CD4-positive, alpha-beta memory T cell (primary cell): ENCODE data around the gene GPR183. TPM values are rescaled to one million over a fixed set of nuclear protein-coding genes. Genes with fewer than 3 reads are reported as not detected.

Experiments used
- CTCF ChIA-PET: fragments of 350-600 bp; sonication (Branson Sonifier 250); formaldehyde crosslinking; loops from one replicate; lab custom pipeline; 2021; ENCODE audit warnings: inconsistent platforms; ENCODE audit not compliant: partially characterized antibody; lab: Charles Lee
- POLR2A ChIA-PET: fragments of 350-600 bp; sonication (Branson Sonifier 250); formaldehyde crosslinking; loops from one replicate; lab custom pipeline; 2021; ENCODE audit not compliant: partially characterized antibody; lab: Charles Lee
- DNase-seq, 5 donors: peaks; one replicate each; pipeline versions ENCODE4 v3.0.0 to v3.0.0-alpha.2; 2020 to 2022; ENCODE audit warnings: mixed read lengths in 1 of 5
- H3K27ac ChIP-seq: one replicate; pipeline ENCODE4 v1.7.0; 2013; ENCODE audit warnings: low read depth, low read length
- H3K27me3 ChIP-seq: 2 replicates; pipeline ENCODE4 v1.7.0; 2013; ENCODE audit warnings: mild to moderate bottlenecking, low read length, moderate library complexity; ENCODE audit not compliant: insufficient read depth
- H3K36me3 ChIP-seq: 2 replicates; pipeline ENCODE4 v1.7.0; 2013; ENCODE audit warnings: mild to moderate bottlenecking, low read length, moderate library complexity; ENCODE audit not compliant: insufficient read depth
- H3K4me1 ChIP-seq: 2 replicates; pipeline ENCODE4 v1.7.0; 2013; ENCODE audit warnings: mild to moderate bottlenecking, low read length, moderate library complexity; ENCODE audit not compliant: insufficient read depth
- H3K4me3 ChIP-seq, 2 donors: one replicate each; pipeline ENCODE4 v1.7.0; 2013; ENCODE audit warnings: low read length in 2 of 2, mild to moderate bottlenecking in 1 of 2
- H3K9me3 ChIP-seq, 2 donors: one replicate each; pipeline ENCODE4 v1.7.0; 2013; ENCODE audit warnings: low read length in 2 of 2, control low read depth in 1 of 2; ENCODE audit not compliant: control insufficient read depth in 1 of 2
- H3K27ac Mint-ChIP-seq, 7 donors: one replicate each; pipeline ENCODE4 v1.8.0; 2020 to 2021; ENCODE audit warnings: mixed read lengths in 7 of 7, mild to moderate bottlenecking in 6 of 7, inconsistent platforms in 3 of 7, moderate library complexity in 3 of 7
- H3K27me3 Mint-ChIP-seq, 2 donors: one replicate each; pipeline ENCODE4 v1.8.0; 2020 to 2021; ENCODE audit warnings: mixed read lengths in 2 of 2
- H3K36me3 Mint-ChIP-seq, 2 donors: one replicate each; pipeline ENCODE4 v1.8.0; 2020 to 2021; ENCODE audit warnings: mixed read lengths in 2 of 2, inconsistent platforms in 1 of 2, mild to moderate bottlenecking in 1 of 2
- H3K4me1 Mint-ChIP-seq, 4 donors: one replicate each; pipeline ENCODE4 v1.8.0; 2020 to 2021; ENCODE audit warnings: mixed read lengths in 4 of 4, mild to moderate bottlenecking in 1 of 4
- H3K4me3 Mint-ChIP-seq, 8 donors: one replicate each; pipeline ENCODE4 v1.8.0; 2020 to 2021; ENCODE audit warnings: mixed read lengths in 8 of 8, mild to moderate bottlenecking in 7 of 8, moderate library complexity in 6 of 8, inconsistent platforms in 3 of 8
- H3K9me3 Mint-ChIP-seq, 8 donors: one replicate each; pipeline ENCODE4 v1.8.0; 2020 to 2021; ENCODE audit warnings: mixed read lengths in 8 of 8, mild to moderate bottlenecking in 5 of 8, inconsistent platforms in 3 of 8, moderate library complexity in 1 of 8
- intact Hi-C: fragments of 100-400 bp; cut with micrococcal nuclease; formaldehyde crosslinking; loops from one replicate; pipeline ENCODE4 v1.15.1; 2023
- polyA plus RNA-seq, 2 donors: library from polyadenylated mRNA; unstranded; fragments of 300-500 nt; fragmentation: Illumina TruSeq; gene quantifications; one replicate each; pipeline ENCODE4 v1.2.3, GENCODE V29; 2021
- total RNA-seq, 2 experiments: library from RNA; stranded (reverse); gene quantifications; one replicate each; pipeline ENCODE4 v1.2.3, GENCODE V29; 2021

The GPR183 gene
- total and polyA plus RNA-seq, 4 experiments from 2014 or later: 203 to 954 (median 383) TPM

DNA sequence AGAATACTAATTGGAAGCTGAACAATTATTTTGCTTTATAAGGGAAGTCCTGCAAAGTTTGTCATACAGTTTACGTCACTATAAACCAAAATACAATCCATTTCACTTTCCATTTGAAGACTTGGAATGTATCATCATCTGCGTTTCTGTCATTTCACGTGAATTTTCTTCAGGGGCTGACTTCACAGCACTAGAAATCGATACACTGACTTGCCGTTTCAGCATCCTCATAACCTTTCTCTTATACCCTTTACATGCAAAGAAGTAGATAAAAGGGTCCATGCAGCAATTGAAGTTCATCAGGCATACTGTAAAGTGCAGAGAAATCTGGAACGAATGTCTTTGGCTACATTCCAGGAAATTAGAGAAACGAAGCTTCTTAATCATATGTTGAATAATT, 12.2 kb downstream of the GPR183 start:
- POLR2A ChIA-PET: interaction anchor here (0.7 to 19.6 kb wide), 12 partner anchors 10 to 361 kb away, joined by 3 to 406 read pairs (median 5); partner anchors contain the start of gene GPR183
- Mint-ChIP-seq H3K36me3 (peaks cover 46 to 72% of the 10 kb centered on the region in 2 donors), H3K27ac (peak overlapping the region; percentile 88 to 96 (median 93))

DNA sequence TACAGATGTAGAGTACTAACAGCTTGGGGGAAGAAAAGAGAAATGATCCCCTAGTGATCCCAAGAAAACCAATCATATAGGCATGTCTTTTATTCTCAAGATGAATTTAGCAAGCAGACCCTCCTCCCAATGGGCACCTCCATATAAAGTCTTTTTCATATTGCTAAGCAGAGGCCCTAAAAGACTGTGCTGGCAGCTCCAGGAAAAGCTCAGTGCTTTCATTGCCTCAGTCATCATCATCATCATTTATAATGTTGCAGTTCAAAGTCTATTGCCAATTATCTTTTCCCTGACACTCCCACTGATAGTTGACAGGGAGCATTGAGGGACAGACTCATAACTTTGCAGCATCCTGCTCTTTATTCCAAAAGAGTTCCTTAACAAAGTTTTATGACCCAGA, 13.0 kb downstream of the GPR183 start:
- H3K4me1 Mint-ChIP-seq: peaks cover 62 to 94% (median 76%) of the 10 kb centered on the region in 4 donors
- ChIA-PET POLR2A (interaction anchor here (0.8 to 19.6 kb wide), 14 partner anchors 11 to 362 kb away, joined by 3 to 406 read pairs (median 5); partner anchors contain the start of genes GPR18, GPR183 and UBAC2), CTCF (interaction anchor here (0.9 to 2.9 kb wide), 11 partner anchors 8 to 143 kb away, joined by 3 to 19 read pairs (median 6); no protein-coding TSS in a partner anchor)
- H3K27ac Mint-ChIP-seq: peak overlapping the region; percentile 19 to 93 (median 81)
- Histone ChIP-seq H3K9me3 (no peaks in the 10 kb centered on the region), H3K4me3 (no peak overlapping the region), H3K27ac (peak overlapping the region; percentile 46), H3K4me1 (peaks cover 95% of the 10 kb centered on the region), H3K36me3 (peaks cover 30% of the 10 kb centered on the region), H3K27me3 (no peaks in the 10 kb centered on the region)
- H3K27me3 Mint-ChIP-seq: no peaks in the 10 kb centered on the region
- H3K36me3 Mint-ChIP-seq: peaks cover 44 to 71% of the 10 kb centered on the region in 2 donors
- DNase-seq: no peak
- H3K9me3 Mint-ChIP-seq: no peaks in the 10 kb centered on the region
- H3K4me3 Mint-ChIP-seq: peak overlapping the region in 5 of 8 donors; percentile 6 to 73 (median 49)
- intact Hi-C loops: no loop called here

More for the DNA sequence above, 12.2 kb downstream of the GPR183 start:
- Histone ChIP-seq H3K4me1 (peaks cover 95% of the 10 kb centered on the region), H3K27me3 (no peaks in the 10 kb centered on the region), H3K4me3 (no peak overlapping the region), H3K27ac (peak overlapping the region; percentile 66), H3K36me3 (peaks cover 32% of the 10 kb centered on the region), H3K9me3 (no peaks in the 10 kb centered on the region)
- CTCF ChIA-PET: interaction anchor here (0.9 to 2.1 kb wide), 6 partner anchors 9 to 142 kb away, joined by 3 to 6 read pairs (median 4); no protein-coding TSS in a partner anchor
- H3K4me3 Mint-ChIP-seq: peak overlapping the region; percentile 18 to 87 (median 75)
- H3K4me1 Mint-ChIP-seq: peaks cover 60 to 94% (median 75%) of the 10 kb centered on the region in 4 donors
- intact Hi-C loops: no loop called here
- H3K9me3 Mint-ChIP-seq: no peaks in the 10 kb centered on the region
- no peak for DNase-seq
- H3K27me3 Mint-ChIP-seq: no peaks in the 10 kb centered on the region

DNA sequence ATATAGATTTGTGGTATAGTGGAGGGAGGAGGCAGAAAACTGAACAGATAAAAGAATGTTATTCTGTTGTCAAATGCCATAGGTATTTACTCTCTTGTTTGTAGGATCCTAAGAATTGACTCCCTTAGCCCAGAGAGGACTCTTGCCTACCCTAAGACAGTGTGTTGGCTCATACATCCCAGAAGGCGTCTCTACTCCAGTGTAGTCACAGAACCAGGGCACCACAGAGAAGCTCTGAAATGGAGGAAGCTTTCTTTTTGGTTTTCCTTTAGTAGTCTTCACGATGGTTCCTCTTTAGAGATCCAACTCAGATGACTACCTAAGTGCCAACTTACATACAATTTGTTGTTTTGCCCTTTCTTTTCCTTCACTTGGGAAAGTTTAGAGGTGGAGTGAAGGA, 14.0 kb downstream of the GPR183 start:
- H3K9me3 ChIP-seq: no peaks in the 10 kb centered on the region
- CTCF ChIA-PET: interaction anchor here (0.9 to 3.3 kb wide), 10 partner anchors 9 to 143 kb away, joined by 3 to 19 read pairs (median 6); no protein-coding TSS in a partner anchor
- peaks cover 95% of the 10 kb centered on the region for H3K4me1 ChIP-seq
- Mint-ChIP-seq H3K4me3 (peak overlapping the region in 6 of 8 donors; percentile 3 to 73 (median 35)), H3K9me3 (no peaks in the 10 kb centered on the region), H3K27me3 (no peaks in the 10 kb centered on the region), H3K36me3 (peaks cover 40 to 72% of the 10 kb centered on the region in 2 donors), H3K27ac (peak overlapping the region; percentile 80 to 94 (median 88)), H3K4me1 (peaks cover 65 to 96% (median 78%) of the 10 kb centered on the region in 4 donors)
- H3K36me3 ChIP-seq: peaks cover 30% of the 10 kb centered on the region
- no peaks in the 10 kb centered on the region for H3K27me3 ChIP-seq
- no peak for DNase-seq
- intact Hi-C loops: no loop called here
- H3K4me3 ChIP-seq: no peak overlapping the region
- H3K27ac ChIP-seq: peak overlapping the region; percentile 46
- POLR2A ChIA-PET: interaction anchor here (0.5 to 19.6 kb wide), 19 partner anchors 11 to 144 kb away, joined by 3 to 406 read pairs (median 5); partner anchors contain the start of genes GPR18, GPR183 and UBAC2

DNA sequence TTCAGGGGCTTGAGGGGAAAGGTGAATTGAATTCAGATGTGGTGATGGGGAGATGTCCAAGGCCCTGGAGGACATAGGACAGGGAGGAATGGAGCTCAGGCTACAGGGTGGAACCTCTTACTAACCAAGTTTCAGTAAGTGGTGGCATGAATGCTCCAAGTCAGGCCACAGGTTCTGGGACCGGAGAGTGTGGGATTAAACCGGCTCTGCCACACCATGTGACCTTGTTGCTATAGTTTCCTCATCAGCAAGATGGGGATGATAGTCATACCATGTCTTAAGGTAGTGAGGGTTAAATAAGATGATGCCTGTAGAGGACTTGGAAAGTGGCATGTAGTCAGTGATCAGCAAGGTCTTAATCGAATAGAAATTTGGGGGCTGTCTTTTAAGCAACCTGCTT, 16.3 kb downstream of the GPR183 start:
- intact Hi-C loops: loop anchor here (1.0 to 2.0 kb wide), 2 partner anchors 11 to 16 kb away; partner anchors contain the start of gene GPR183
- POLR2A ChIA-PET: interaction anchor here (0.6 to 19.6 kb wide), 6 partner anchors 8 to 92 kb away, joined by 3 to 406 read pairs (median 21); partner anchors contain the start of gene GPR183
- CTCF ChIA-PET: interaction anchor here (1.4 to 3.3 kb wide), 2 partner anchors 9 to 21 kb away, joined by 3 to 16 read pairs; no protein-coding TSS in a partner anchor

DNA sequence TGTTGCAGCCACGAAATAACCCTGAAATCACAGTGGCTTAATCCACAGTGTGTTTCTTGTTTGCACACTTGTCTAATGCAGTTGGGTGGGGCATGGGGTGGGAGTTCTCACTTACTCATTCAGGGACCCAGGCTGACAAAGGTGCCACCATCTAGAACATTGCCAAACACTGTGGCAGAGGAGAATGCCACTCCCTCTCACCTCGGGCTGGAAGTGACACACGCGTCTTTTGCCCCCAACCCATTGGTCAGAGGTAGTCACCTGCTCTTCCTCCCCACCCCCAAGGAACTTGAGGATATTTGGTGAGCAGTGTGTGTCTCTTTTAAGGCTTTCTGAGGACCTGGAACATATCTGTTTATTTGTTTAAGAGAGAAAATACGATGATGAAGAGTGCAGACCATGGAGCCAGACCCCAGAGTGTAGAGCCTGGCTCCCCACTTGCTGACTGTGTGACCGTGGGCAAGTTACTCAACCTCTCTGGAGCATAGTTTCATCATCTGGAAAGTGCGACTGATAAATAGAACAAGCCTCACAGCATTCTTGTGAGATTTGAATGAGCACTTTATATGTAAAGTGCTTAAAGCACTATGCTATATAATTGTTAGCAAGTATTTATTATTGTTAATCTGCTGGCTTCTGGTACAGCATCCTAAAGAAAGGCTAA, 17.4 kb downstream of the GPR183 start:
- Histone ChIP-seq H3K27ac (peak overlapping the region; percentile 20), H3K4me3 (no peak overlapping the region), H3K36me3 (peaks cover 17% of the 10 kb centered on the region), H3K9me3 (no peaks in the 10 kb centered on the region), H3K27me3 (no peaks in the 10 kb centered on the region), H3K4me1 (peaks cover 95% of the 10 kb centered on the region)
- ChIA-PET CTCF (interaction anchor here (1.6 to 12.4 kb wide), 5 partner anchors 10 to 146 kb away, joined by 5 to 139 read pairs (median 15); no protein-coding TSS in a partner anchor), POLR2A (interaction anchor here (0.9 to 7.8 kb wide), 6 partner anchors 10 to 25 kb away, joined by 3 to 159 read pairs (median 8); partner anchors contain the start of gene GPR183)
- Mint-ChIP-seq H3K9me3 (no peaks in the 10 kb centered on the region), H3K27ac (peak overlapping the region; percentile 88 to 95 (median 93)), H3K27me3 (no peaks in the 10 kb centered on the region), H3K36me3 (peaks cover 17 to 53% of the 10 kb centered on the region in 2 donors), H3K4me1 (peaks cover 60 to 97% (median 81%) of the 10 kb centered on the region in 4 donors), H3K4me3 (peak overlapping the region in 7 of 8 donors; percentile 29 to 83 (median 64))
- intact Hi-C loops: loop anchor here (2.0 to 10.0 kb wide), 2 partner anchors 17 to 315 kb away; partner anchors contain the start of genes CLYBL and GPR183
- peak in 4 of 5 donors; percentile 51 to 78 (median 56) for DNase-seq

More for the DNA sequence above, 16.3 kb downstream of the GPR183 start:
- Histone ChIP-seq H3K27me3 (no peaks in the 10 kb centered on the region), H3K4me3 (no peak overlapping the region), H3K4me1 (peaks cover 95% of the 10 kb centered on the region), H3K27ac (no peak overlapping the region), H3K36me3 (peaks cover 28% of the 10 kb centered on the region), H3K9me3 (no peaks in the 10 kb centered on the region)
- H3K27me3 Mint-ChIP-seq: no peaks in the 10 kb centered on the region
- peaks cover 28 to 62% of the 10 kb centered on the region in 2 donors for H3K36me3 Mint-ChIP-seq
- H3K4me1 Mint-ChIP-seq: peaks cover 65 to 97% (median 81%) of the 10 kb centered on the region in 4 donors
- peak overlapping the region in 7 of 8 donors; percentile 43 to 76 (median 59) for H3K4me3 Mint-ChIP-seq
- H3K9me3 Mint-ChIP-seq: no peaks in the 10 kb centered on the region
- H3K27ac Mint-ChIP-seq: peak overlapping the region; percentile 88 to 96 (median 94)
- peak in 4 of 5 donors; percentile 49 to 68 (median 56) for DNase-seq

DNA sequence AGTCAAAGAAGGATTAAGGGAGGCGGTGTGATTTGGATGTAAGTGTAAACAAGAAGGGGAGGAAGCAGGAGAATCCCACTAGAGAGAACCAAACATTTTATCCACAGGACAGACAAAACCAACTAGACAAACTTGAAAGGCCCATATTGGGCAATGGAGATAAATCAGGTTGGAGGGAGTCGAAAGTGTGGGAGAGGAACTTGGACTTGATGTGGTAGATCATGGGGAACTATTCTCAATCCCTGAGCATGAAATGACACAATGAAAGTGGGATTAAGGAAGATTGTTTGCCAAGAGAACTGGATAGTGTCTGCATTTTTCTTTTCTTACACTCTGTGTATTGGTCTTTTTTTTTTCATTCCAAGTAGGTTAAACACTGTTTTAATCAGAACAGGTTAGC, 17.9 kb downstream of the GPR183 start:
- H3K9me3 ChIP-seq: no peaks in the 10 kb centered on the region
- intact Hi-C loops: loop anchor here (10.0 kb wide), 1 partner anchor 316 kb away; the partner anchor contains the start of gene CLYBL
- CTCF ChIA-PET: interaction anchor here (0.7 to 12.4 kb wide), 7 partner anchors 9 to 147 kb away, joined by 3 to 139 read pairs (median 5); no protein-coding TSS in a partner anchor
- peaks cover 14% of the 10 kb centered on the region for H3K36me3 ChIP-seq
- peaks cover 65 to 100% (median 84%) of the 10 kb centered on the region in 4 donors for H3K4me1 Mint-ChIP-seq
- H3K4me3 Mint-ChIP-seq: peak overlapping the region in 7 of 8 donors; percentile 21 to 84 (median 70)
- DNase-seq: no peak
- H3K27ac ChIP-seq: peak overlapping the region; percentile 20
- POLR2A ChIA-PET: interaction anchor here (0.7 to 8.2 kb wide), 13 partner anchors 9 to 145 kb away, joined by 3 to 159 read pairs (median 7); partner anchors contain the start of gene GPR183
- no peaks in the 10 kb centered on the region for H3K27me3 Mint-ChIP-seq
- H3K4me3 ChIP-seq: no peak overlapping the region
- no peaks in the 10 kb centered on the region for H3K27me3 ChIP-seq
- H3K4me1 ChIP-seq: peaks cover 95% of the 10 kb centered on the region
- H3K27ac Mint-ChIP-seq: peak overlapping the region; percentile 88 to 95 (median 93)
- H3K9me3 Mint-ChIP-seq: no peaks in the 10 kb centered on the region
- H3K36me3 Mint-ChIP-seq: peaks cover 15 to 50% of the 10 kb centered on the region in 2 donors
